Measurements from ENCODE around the gene ACD. TPM values are rescaled to one million over a fixed set of nuclear protein-coding genes. Genes with fewer than 3 reads are reported as not detected.

The ACD gene
- total and polyA plus RNA-seq, 9 of the 15 experiments (the other 6 are each of a cell fraction or from before 2014, with no cell fraction given): 4.2 to 47.4 (median 19.2) TPM

- TF ChIP-seq ZBTB40 (IDR thresholded peaks at IDR 0.05): no peak
- TF ChIP-seq ZBTB40 (CRISPR knock-in tag; IDR thresholded peaks at IDR 0.05): no peak
Observed at GRCh38 chr16:67641779-67642708, 18.0 kb downstream of the ACD start (continued).

Measured in K562 (cell line).